K562 (cell line): Measurements from ENCODE around the gene UBA3. TPM values are rescaled to one million over a fixed set of nuclear protein-coding genes. Genes with fewer than 3 reads are reported as not detected.

Experiments used
- BDP1 ChIP-seq: IDR thresholded peaks from 3 replicates; pipeline ENCODE4 v1.6.1; 2011; ENCODE audit not compliant: insufficient read length, insufficient read depth
- CHD2 ChIP-seq: IDR thresholded peaks from 2 replicates; pipeline ENCODE4 v1.6.1; 2011; ENCODE audit warnings: low read depth, low read length
- DACH1 ChIP-seq: fragments of 450-650 bp; IDR thresholded peaks from 2 replicates; pipeline ENCODE4 v1.6.1; 2018; ENCODE audit not compliant: partially characterized antibody
- EP400 ChIP-seq: fragments of 450-650 bp; IDR thresholded peaks from 2 replicates; pipeline ENCODE4 v1.6.1; 2017; ENCODE audit warnings: antibody characterized with exemption, mild to moderate bottlenecking, moderate library complexity
- MXI1 ChIP-seq: IDR thresholded peaks from 2 replicates; pipeline ENCODE4 v1.6.1; 2011; ENCODE audit warnings: low read depth, mild to moderate bottlenecking, improper control_type of control experiment, low read length
- NR2C1 ChIP-seq, 2 experiments: fragments of 450-650 bp; IDR thresholded peaks; 2 replicates each; pipeline ENCODE4 v1.6.1; 2017; ENCODE audit warnings: mild to moderate bottlenecking in 2 of 2, antibody characterized with exemption in 1 of 2, inconsistent platforms in 1 of 2, missing compliant biosample characterization in 1 of 2, missing genetic modification characterization in 1 of 2
- PHF8 ChIP-seq: fragments of 200-600 bp; sonication (generic); IDR thresholded peaks from 2 replicates; pipeline ENCODE4 v1.6.1; 2012; ENCODE audit warnings: mixed run types, mild to moderate bottlenecking, inconsistent platforms, low read length, moderate library complexity, borderline replicate concordance
- POLR3A ChIP-seq: IDR thresholded peaks from 2 replicates; pipeline ENCODE4 v1.6.1; 2011; ENCODE audit warnings: borderline replicate concordance, mild to moderate bottlenecking, moderate library complexity; ENCODE audit not compliant: insufficient read length, insufficient read depth; ENCODE audit errors: extremely low read depth
- SMAD3 ChIP-seq: fragments of 450-650 bp; formaldehyde crosslinking; conservative IDR thresholded peaks from 2 replicates; pipeline ENCODE4 v1.4.0; 2020; ENCODE audit warnings: mild to moderate bottlenecking
- TAF9B ChIP-seq: fragments of 450-650 bp; IDR thresholded peaks from 2 replicates; pipeline ENCODE4 v1.6.1; 2018; ENCODE audit warnings: mild to moderate bottlenecking; ENCODE audit not compliant: partially characterized antibody
- TCF3 ChIP-seq: sonication (generic); formaldehyde crosslinking; IDR thresholded peaks from 2 replicates; pipeline ENCODE4 v1.4.0; 2020; ENCODE audit warnings: mild to moderate bottlenecking, missing genetic modification reagents
- TEAD4 ChIP-seq, 2 experiments: sonication (generic) in 1 of 2; formaldehyde crosslinking in 1 of 2; IDR thresholded peaks; 2 replicates each; pipeline versions ENCODE4 v1.6.1 to v1.8.0; 2012 to 2022; ENCODE audit warnings: borderline replicate concordance in 1 of 2, inconsistent platforms in 1 of 2, low read length in 1 of 2, mild to moderate bottlenecking in 1 of 2, missing genetic modification reagents in 1 of 2
- YY1 ChIP-seq, 3 experiments: IDR thresholded peaks; 2 replicates each; pipeline ENCODE4 v1.6.1; 2011; ENCODE audit warnings: low read length in 2 of 3, mild to moderate bottlenecking in 2 of 3, moderate library complexity in 2 of 3, borderline replicate concordance in 1 of 3, control low read depth in 1 of 3, low read depth in 1 of 3; ENCODE audit not compliant: insufficient read depth in 3 of 3, insufficient replicate concordance in 2 of 3, control insufficient read depth in 1 of 3, insufficient read length in 1 of 3; ENCODE audit errors: extremely low read depth in 1 of 3
- ZNF174 ChIP-seq: fragments of 250-450 bp; sonication (Bioruptor Pico); IDR thresholded peaks from 2 replicates; pipeline ENCODE4 v1.4.0; 2020; ENCODE audit warnings: mild to moderate bottlenecking
- polyA plus RNA-seq, 8 experiments: library from polyadenylated mRNA; depleted of rRNA in 4 of 8; stranded (reverse) in 5 of 8; unstranded in 3 of 8; fragments of >200 nt; fragmentation: Nextera tagmentation in 2 of 8; fragmentation: Illumina TruSeq in 1 of 8; extraction: Ambion mirVana in 2 of 8; extraction: Trizol in 1 of 8; gene quantifications; 2 replicates each; pipeline versions ENCODE4 v1.2.1 to v1.2.3, GENCODE V29; 2011 to 2014; ENCODE audit warnings: inconsistent platforms in 1 of 8, missing spikeins in 1 of 8
- total RNA-seq, 7 experiments: library from RNA; depleted of rRNA in 6 of 7; stranded (reverse); fragments of >200 nt in 6 of 7; fragmentation: Illumina TruSeq in 2 of 7; extraction: Trizol in 2 of 7; gene quantifications; 2 replicates each; pipeline versions ENCODE4 v1.2.1 to v1.2.3, GENCODE V29; 2011 to 2021; ENCODE audit warnings: low replicate concordance in 1 of 7
- TF ChIP-seq, protein P1 (sequence below): sonication (generic); formaldehyde crosslinking; IDR thresholded peaks from 2 replicates; pipeline ENCODE4 v1.8.0; 2022; ENCODE audit warnings: missing genetic modification reagents, mild to moderate bottlenecking, borderline replicate concordance
- TF ChIP-seq, protein P2 (sequence below): fragments of 250-450 bp; sonication (Bioruptor Pico); IDR thresholded peaks from 2 replicates; pipeline ENCODE4 v1.4.0; 2020
- TF ChIP-seq, protein P3 (sequence below): fragments of 450-650 bp; IDR thresholded peaks from 2 replicates; pipeline ENCODE4 v1.7.1; 2018; ENCODE audit warnings: mild to moderate bottlenecking, low read depth; ENCODE audit not compliant: partially characterized antibody

The UBA3 gene
- total and polyA plus RNA-seq, 9 of the 15 experiments (the other 6 are each of a cell fraction or from before 2014, with no cell fraction given) = 23.2 to 80.0 (median 38.6) TPM

DNA sequence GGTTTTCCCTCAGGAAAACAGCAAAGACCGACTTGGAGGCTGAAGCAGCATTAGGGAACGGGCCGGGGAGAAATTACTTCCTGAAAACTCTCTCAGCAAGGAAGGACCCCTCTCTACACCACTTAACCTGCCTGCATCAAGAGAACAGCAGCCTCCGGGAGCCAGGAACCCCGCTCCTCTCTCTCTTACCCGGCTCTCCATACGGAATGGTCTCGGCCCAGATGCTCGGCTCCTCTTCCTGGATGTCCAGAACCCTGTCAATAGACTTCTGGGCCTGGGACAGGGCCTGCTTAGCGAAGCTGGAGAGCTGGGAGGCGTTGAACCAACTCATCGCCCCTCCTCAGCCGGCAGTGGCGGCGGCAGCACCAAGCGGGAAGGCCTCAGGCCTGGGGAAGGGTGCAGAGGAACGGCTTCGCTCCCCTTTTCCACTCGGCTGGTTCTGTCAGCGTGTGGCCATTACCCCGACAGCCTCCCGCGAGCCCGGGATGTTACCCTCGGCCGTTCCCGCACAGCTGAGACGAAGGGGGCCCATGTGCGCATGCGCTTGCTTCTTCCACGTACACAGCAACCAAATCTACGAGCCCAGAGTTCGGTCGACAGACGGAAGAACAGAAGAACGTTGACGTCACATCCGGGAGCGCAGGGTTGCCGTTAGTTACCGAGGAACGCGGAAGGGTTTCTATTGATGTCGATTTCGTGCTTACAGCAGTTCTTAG is 28.3 kb downstream of the UBA3 start, which contains the start of gene TMF1 (continued):
- TF ChIP-seq, protein P1, sequence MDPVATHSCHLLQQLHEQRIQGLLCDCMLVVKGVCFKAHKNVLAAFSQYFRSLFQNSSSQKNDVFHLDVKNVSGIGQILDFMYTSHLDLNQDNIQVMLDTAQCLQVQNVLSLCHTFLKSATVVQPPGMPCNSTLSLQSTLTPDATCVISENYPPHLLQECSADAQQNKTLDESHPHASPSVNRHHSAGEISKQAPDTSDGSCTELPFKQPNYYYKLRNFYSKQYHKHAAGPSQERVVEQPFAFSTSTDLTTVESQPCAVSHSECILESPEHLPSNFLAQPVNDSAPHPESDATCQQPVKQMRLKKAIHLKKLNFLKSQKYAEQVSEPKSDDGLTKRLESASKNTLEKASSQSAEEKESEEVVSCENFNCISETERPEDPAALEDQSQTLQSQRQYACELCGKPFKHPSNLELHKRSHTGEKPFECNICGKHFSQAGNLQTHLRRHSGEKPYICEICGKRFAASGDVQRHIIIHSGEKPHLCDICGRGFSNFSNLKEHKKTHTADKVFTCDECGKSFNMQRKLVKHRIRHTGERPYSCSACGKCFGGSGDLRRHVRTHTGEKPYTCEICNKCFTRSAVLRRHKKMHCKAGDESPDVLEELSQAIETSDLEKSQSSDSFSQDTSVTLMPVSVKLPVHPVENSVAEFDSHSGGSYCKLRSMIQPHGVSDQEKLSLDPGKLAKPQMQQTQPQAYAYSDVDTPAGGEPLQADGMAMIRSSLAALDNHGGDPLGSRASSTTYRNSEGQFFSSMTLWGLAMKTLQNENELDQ (CRISPR knock-in tag) = no peak
- TF ChIP-seq, protein P2, sequence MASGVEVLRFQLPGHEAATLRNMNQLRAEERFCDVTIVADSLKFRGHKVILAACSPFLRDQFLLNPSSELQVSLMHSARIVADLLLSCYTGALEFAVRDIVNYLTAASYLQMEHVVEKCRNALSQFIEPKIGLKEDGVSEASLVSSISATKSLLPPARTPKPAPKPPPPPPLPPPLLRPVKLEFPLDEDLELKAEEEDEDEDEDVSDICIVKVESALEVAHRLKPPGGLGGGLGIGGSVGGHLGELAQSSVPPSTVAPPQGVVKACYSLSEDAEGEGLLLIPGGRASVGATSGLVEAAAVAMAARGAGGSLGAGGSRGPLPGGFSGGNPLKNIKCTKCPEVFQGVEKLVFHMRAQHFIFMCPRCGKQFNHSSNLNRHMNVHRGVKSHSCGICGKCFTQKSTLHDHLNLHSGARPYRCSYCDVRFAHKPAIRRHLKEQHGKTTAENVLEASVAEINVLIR (CRISPR knock-in tag) = peak; percentile 79
- TF ChIP-seq, protein P3, sequence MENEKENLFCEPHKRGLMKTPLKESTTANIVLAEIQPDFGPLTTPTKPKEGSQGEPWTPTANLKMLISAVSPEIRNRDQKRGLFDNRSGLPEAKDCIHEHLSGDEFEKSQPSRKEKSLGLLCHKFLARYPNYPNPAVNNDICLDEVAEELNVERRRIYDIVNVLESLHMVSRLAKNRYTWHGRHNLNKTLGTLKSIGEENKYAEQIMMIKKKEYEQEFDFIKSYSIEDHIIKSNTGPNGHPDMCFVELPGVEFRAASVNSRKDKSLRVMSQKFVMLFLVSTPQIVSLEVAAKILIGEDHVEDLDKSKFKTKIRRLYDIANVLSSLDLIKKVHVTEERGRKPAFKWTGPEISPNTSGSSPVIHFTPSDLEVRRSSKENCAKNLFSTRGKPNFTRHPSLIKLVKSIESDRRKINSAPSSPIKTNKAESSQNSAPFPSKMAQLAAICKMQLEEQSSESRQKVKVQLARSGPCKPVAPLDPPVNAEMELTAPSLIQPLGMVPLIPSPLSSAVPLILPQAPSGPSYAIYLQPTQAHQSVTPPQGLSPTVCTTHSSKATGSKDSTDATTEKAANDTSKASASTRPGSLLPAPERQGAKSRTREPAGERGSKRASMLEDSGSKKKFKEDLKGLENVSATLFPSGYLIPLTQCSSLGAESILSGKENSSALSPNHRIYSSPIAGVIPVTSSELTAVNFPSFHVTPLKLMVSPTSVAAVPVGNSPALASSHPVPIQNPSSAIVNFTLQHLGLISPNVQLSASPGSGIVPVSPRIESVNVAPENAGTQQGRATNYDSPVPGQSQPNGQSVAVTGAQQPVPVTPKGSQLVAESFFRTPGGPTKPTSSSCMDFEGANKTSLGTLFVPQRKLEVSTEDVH = peak; percentile 53
- TF ChIP-seq DACH1 = peak; percentile 81
- peak in 1 of 3 experiments; percentile 53 for TF ChIP-seq YY1 (IDR thresholded peaks at IDR 0.05; ENCODE audit: borderline replicate concordance in 1 of 3, control insufficient read depth in 1 of 3, extremely low read depth in 1 of 3, insufficient read depth in 3 of 3, insufficient read length in 1 of 3, insufficient replicate concordance in 2 of 3, low read depth in 1 of 3, low read length in 2 of 3)
- TF ChIP-seq TAF9B = peak; percentile 47
- no peak for TF ChIP-seq BDP1
- peak; percentile 52 for TF ChIP-seq TEAD4 (IDR thresholded peaks at IDR 0.05; ENCODE audit: low read length)
- no peak for TF ChIP-seq TEAD4 (CRISPR knock-in tag; IDR thresholded peaks at IDR 0.05; ENCODE audit: borderline replicate concordance)
- no peak for TF ChIP-seq ZNF174 (CRISPR knock-in tag)
- peak; percentile 81 for TF ChIP-seq CHD2
- no peak for TF ChIP-seq SMAD3 (CRISPR knock-in tag)
- peak; percentile 41; the same call in 1 of the 2 replicates for TF ChIP-seq NR2C1 (IDR thresholded peaks at IDR 0.05)
- no peak for TF ChIP-seq NR2C1 (tag; IDR thresholded peaks at IDR 0.05)
- TF ChIP-seq TCF3 = no peak
- no peak for TF ChIP-seq POLR3A
- peak; percentile 92 for TF ChIP-seq PHF8
- peak; percentile 73 for TF ChIP-seq MXI1
- peak; percentile 87 for TF ChIP-seq EP400
